ENCODE results near the gene SLC34A2.

DNA sequence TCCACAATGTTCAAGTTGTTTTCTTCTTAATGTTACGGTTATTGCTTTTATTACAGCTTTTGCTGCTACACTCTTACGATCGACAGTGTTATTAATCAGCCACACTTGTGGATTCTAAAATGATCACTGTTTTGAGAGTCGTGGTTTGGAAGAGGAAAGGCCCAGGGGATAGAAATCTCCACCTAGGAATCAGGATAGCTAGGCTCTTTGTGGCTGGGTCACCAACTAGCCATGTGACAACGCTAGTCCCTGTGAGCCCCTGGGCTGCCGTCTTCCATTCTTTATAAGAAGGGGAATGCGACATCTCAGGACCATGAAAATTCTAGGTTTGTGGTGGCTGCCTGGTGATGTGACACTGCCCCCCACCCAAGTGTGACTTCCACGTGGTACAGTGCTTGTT, 380 bp downstream of the SLC34A2 start:
- TF ChIP-seq SP1 (IDR thresholded peaks at IDR 0.05; ENCODE audit: low read depth, low read length) (no peak), POLR2A (IDR thresholded peaks at IDR 0.05; ENCODE audit: low read depth, low read length) (no peak), RELA (IDR thresholded peaks at IDR 0.05; ENCODE audit: borderline replicate concordance, partially characterized antibody) (no peak), CEBPB (IDR thresholded peaks at IDR 0.05; ENCODE audit: borderline replicate concordance in 1 of 2, low read depth in 2 of 2, low read length in 2 of 2) (no peak), EGR1 (IDR thresholded peaks at IDR 0.05; ENCODE audit: borderline replicate concordance in 1 of 2, low read depth in 2 of 2, low read length in 2 of 2) (no peak), MTA3 (IDR thresholded peaks at IDR 0.05; ENCODE audit: borderline replicate concordance, low read length) (no peak), MYC (IDR thresholded peaks at IDR 0.05; ENCODE audit: insufficient read depth, insufficient read length, insufficient replicate concordance, low read length, severe bottlenecking) (no peak), ZNF24 (IDR thresholded peaks at IDR 0.05) (no peak), NBN (IDR thresholded peaks at IDR 0.05) (no peak), JUND (IDR thresholded peaks at IDR 0.05; ENCODE audit: low read depth, low read length) (no peak)
- TF ChIP-seq, protein P1, sequence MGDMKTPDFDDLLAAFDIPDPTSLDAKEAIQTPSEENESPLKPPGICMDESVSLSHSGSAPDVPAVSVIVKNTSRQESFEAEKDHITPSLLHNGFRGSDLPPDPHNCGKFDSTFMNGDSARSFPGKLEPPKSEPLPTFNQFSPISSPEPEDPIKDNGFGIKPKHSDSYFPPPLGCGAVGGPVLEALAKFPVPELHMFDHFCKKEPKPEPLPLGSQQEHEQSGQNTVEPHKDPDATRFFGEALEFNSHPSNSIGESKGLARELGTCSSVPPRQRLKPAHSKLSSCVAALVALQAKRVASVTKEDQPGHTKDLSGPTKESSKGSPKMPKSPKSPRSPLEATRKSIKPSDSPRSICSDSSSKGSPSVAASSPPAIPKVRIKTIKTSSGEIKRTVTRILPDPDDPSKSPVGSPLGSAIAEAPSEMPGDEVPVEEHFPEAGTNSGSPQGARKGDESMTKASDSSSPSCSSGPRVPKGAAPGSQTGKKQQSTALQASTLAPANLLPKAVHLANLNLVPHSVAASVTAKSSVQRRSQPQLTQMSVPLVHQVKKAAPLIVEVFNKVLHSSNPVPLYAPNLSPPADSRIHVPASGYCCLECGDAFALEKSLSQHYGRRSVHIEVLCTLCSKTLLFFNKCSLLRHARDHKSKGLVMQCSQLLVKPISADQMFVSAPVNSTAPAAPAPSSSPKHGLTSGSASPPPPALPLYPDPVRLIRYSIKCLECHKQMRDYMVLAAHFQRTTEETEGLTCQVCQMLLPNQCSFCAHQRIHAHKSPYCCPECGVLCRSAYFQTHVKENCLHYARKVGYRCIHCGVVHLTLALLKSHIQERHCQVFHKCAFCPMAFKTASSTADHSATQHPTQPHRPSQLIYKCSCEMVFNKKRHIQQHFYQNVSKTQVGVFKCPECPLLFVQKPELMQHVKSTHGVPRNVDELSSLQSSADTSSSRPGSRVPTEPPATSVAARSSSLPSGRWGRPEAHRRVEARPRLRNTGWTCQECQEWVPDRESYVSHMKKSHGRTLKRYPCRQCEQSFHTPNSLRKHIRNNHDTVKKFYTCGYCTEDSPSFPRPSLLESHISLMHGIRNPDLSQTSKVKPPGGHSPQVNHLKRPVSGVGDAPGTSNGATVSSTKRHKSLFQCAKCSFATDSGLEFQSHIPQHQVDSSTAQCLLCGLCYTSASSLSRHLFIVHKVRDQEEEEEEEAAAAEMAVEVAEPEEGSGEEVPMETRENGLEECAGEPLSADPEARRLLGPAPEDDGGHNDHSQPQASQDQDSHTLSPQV (IDR thresholded peaks at IDR 0.05) = no peak
- TF ChIP-seq, protein P2, sequence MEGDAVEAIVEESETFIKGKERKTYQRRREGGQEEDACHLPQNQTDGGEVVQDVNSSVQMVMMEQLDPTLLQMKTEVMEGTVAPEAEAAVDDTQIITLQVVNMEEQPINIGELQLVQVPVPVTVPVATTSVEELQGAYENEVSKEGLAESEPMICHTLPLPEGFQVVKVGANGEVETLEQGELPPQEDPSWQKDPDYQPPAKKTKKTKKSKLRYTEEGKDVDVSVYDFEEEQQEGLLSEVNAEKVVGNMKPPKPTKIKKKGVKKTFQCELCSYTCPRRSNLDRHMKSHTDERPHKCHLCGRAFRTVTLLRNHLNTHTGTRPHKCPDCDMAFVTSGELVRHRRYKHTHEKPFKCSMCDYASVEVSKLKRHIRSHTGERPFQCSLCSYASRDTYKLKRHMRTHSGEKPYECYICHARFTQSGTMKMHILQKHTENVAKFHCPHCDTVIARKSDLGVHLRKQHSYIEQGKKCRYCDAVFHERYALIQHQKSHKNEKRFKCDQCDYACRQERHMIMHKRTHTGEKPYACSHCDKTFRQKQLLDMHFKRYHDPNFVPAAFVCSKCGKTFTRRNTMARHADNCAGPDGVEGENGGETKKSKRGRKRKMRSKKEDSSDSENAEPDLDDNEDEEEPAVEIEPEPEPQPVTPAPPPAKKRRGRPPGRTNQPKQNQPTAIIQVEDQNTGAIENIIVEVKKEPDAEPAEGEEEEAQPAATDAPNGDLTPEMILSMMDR (IDR thresholded peaks at IDR 0.05 in 2 of 3, conservative IDR thresholded peaks at IDR 0.05 in 1 of 3; ENCODE audit: control insufficient read depth in 2 of 3, extremely low read depth in 1 of 3, insufficient read depth in 1 of 3, low read depth in 3 of 3, low read length in 3 of 3) = no peak
